ENCODE data around the gene ODF2.
A peak's percentile ranks its signal among the peaks of the same experiment; 100 is the strongest.
"Not testable (repeated sequence)": the region's sequence is repeated elsewhere in the genome, so short reads cannot be mapped to it uniquely, and the experiment has no call there.

ODF2 gene

GRCh38 chr9:128439273-128439672, 16.5 kb upstream of the ODF2 start:
- no peaks in the 10 kb centered on the region for H3K27me3 Mint-ChIP-seq (ENCODE audit: low read depth)
- peak overlapping the region; percentile 4 for H3K27ac Mint-ChIP-seq
- H3K9me3 Mint-ChIP-seq = no peaks in the 10 kb centered on the region
- H3K4me3 Mint-ChIP-seq = no peak overlapping the region
- no peaks in the 10 kb centered on the region for H3K36me3 Mint-ChIP-seq (ENCODE audit: low read depth)
- peaks cover 8% of the 10 kb centered on the region for H3K4me1 Mint-ChIP-seq (ENCODE audit: low read depth)

DNA sequence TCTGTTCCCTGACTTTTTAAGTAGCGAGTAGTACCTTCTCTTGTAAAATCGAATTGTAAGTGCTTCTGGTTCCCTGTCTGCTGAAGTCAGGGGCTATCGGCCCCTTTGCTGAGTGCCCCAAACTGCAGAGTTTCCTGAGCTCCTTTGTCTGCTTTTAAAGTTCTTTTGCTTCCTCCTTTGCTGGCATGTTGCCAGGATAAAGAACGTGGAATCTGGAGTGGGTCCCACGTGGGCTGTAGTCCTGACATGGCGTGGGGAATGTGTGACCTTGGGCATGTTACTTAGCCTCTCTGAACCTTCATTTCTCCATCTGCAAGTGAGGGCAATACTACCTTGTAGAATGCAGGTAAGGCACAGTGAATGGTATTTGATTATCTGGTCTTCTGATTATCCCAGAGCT, 13.7 kb upstream of the ODF2 start:
- H3K27ac Mint-ChIP-seq = no peak overlapping the region
- peaks cover 4% of the 10 kb centered on the region for H3K27me3 Mint-ChIP-seq (ENCODE audit: low read depth)
- H3K36me3 Mint-ChIP-seq (ENCODE audit: low read depth) = no peaks in the 10 kb centered on the region
- no peak overlapping the region for H3K4me3 Mint-ChIP-seq
- peaks cover 8% of the 10 kb centered on the region for H3K4me1 Mint-ChIP-seq (ENCODE audit: low read depth)
- no peaks in the 10 kb centered on the region for H3K9me3 Mint-ChIP-seq

GRCh38 chr9:128446505-128446904, 9.3 kb upstream of the ODF2 start:
- H3K27me3 Mint-ChIP-seq (ENCODE audit: low read depth); H3K4me3 Mint-ChIP-seq; H3K27ac Mint-ChIP-seq; H3K9me3 Mint-ChIP-seq; H3K36me3 Mint-ChIP-seq (ENCODE audit: low read depth); H3K4me1 Mint-ChIP-seq (ENCODE audit: low read depth): not testable (repeated sequence)

DNA sequence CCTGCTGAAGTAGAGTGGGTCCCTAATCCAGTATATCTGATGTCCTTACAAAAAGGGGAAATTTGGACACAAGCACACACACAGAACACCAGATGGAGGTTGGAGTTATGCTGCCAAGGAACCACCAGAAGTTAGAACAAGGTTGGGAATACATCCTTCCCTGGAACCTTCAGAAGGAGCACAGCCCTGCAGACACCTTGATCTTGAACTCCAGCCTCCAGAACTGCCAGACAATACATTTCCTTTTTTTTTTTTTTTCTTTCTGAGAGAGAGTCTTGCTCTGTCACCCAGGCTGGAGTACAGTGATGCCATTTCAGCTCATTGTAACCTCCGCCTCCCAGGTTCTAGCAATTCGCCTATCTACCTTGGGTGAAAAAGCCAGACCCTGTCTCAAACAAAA, 7.1 kb upstream of the ODF2 start:
- Mint-ChIP-seq H3K4me1 (ENCODE audit: low read depth) (no peaks in the 10 kb centered on the region), H3K27ac (no peak overlapping the region), H3K27me3 (ENCODE audit: low read depth) (peaks cover 4% of the 10 kb centered on the region), H3K36me3 (ENCODE audit: low read depth) (no peaks in the 10 kb centered on the region), H3K4me3 (no peak overlapping the region), H3K9me3 (no peaks in the 10 kb centered on the region)

DNA sequence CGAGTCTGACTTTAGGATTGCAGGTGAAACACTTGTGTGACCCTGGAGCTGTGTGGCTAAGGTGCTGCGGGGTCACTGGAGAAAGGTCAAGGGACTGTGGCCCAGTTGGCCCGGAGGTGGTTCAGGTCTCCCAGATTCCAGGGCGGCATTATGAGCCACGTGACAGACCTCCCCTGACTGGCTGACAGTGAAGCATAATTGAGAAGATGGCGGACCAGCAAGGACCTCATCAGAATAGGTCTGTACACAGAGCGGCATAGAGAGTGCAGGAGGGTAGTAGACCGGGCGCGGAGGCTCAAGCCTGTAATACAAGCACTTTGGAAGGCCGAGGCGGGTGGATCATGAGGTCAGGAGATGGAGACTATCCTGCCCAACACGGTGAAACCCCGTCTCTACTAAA, 815 bp upstream of the ODF2 start:
- peaks cover 4% of the 10 kb centered on the region for H3K36me3 Mint-ChIP-seq (ENCODE audit: low read depth)
- H3K9me3 Mint-ChIP-seq = no peaks in the 10 kb centered on the region
- no peaks in the 10 kb centered on the region for H3K27me3 Mint-ChIP-seq (ENCODE audit: low read depth)
- peaks cover 21% of the 10 kb centered on the region for H3K4me1 Mint-ChIP-seq (ENCODE audit: low read depth)
- peak overlapping the region; percentile 90 for H3K4me3 Mint-ChIP-seq
- H3K27ac Mint-ChIP-seq = peak overlapping the region; percentile 7

DNA sequence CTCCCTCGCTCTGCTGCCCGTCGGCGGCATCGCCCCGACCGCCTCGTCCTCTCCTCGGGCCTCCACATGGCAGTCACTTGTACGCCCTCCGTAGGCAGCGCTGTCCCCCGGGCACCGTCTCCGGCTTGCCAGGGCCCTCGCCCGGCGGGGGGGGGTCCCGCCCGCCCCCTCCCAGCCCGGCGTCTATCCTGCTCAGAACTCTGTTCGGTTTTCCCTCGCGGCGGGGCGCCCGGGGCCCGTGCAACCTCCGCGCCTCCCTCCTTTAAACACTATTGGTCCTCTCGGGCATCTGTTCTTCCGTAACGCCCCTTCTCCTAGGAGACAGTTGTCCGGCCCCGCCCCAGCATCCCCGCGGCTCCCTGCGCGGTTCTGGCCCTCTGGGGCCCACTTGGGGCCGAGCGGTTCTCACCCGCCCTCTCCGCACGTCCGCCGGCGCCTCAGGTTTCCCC, 831 bp downstream of the ODF2 start:
- peak overlapping the region; percentile 90 for H3K4me3 Mint-ChIP-seq
- no peaks in the 10 kb centered on the region for H3K27me3 Mint-ChIP-seq (ENCODE audit: low read depth)
- H3K9me3 Mint-ChIP-seq = no peaks in the 10 kb centered on the region
- H3K36me3 Mint-ChIP-seq (ENCODE audit: low read depth) = peaks cover 11% of the 10 kb centered on the region
- peak overlapping the region; percentile 87 for H3K27ac Mint-ChIP-seq
- H3K4me1 Mint-ChIP-seq (ENCODE audit: low read depth) = peaks cover 21% of the 10 kb centered on the region

- peak overlapping the region; percentile 90 for H3K4me3 Mint-ChIP-seq
- H3K36me3 Mint-ChIP-seq (ENCODE audit: low read depth) = peaks cover 11% of the 10 kb centered on the region
- peaks cover 21% of the 10 kb centered on the region for H3K4me1 Mint-ChIP-seq (ENCODE audit: low read depth)
- H3K27me3 Mint-ChIP-seq (ENCODE audit: low read depth) = no peaks in the 10 kb centered on the region
- H3K27ac Mint-ChIP-seq = no peak overlapping the region
- no peaks in the 10 kb centered on the region for H3K9me3 Mint-ChIP-seq
Observed at GRCh38 chr9:128457207-128457606, 1.4 kb downstream of the ODF2 start.

DNA sequence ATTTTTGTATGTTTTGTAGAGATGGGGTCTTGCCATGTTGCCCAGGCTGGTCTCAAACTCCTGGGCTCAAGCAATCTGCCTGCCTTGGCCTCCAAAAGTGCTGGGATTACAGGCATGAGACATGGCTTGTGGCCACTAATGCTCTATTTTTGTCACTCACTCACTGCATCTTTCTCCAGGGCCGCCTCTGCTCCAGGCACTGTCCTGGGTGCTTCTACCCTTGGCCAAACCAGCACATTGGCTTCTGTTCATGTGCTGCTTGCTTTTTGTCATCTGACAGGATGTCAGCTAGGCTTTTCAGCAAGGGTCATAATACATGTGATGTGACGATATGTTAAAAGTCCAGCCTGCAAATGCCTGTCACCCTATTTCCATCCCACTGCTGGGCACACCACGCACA, 3.2 kb downstream of the ODF2 start:
- H3K27me3 Mint-ChIP-seq (ENCODE audit: low read depth) = no peaks in the 10 kb centered on the region
- peaks cover 19% of the 10 kb centered on the region for H3K36me3 Mint-ChIP-seq (ENCODE audit: low read depth)
- peak overlapping the region; percentile 12 for H3K27ac Mint-ChIP-seq
- H3K4me1 Mint-ChIP-seq (ENCODE audit: low read depth) = peaks cover 21% of the 10 kb centered on the region
- H3K9me3 Mint-ChIP-seq = no peaks in the 10 kb centered on the region
- H3K4me3 Mint-ChIP-seq = peak overlapping the region; percentile 59

GRCh38 chr9:128469070-128469469, 13.3 kb downstream of the ODF2 start:
- Mint-ChIP-seq H3K27me3 (ENCODE audit: low read depth) (no peaks in the 10 kb centered on the region), H3K4me3 (no peak overlapping the region), H3K27ac (no peak overlapping the region), H3K4me1 (ENCODE audit: low read depth) (peaks cover 3% of the 10 kb centered on the region), H3K36me3 (ENCODE audit: low read depth) (peaks cover 11% of the 10 kb centered on the region), H3K9me3 (no peaks in the 10 kb centered on the region)

- H3K9me3 Mint-ChIP-seq = no peaks in the 10 kb centered on the region
- no peak overlapping the region for H3K27ac Mint-ChIP-seq
- peaks cover 11% of the 10 kb centered on the region for H3K36me3 Mint-ChIP-seq (ENCODE audit: low read depth)
- H3K27me3 Mint-ChIP-seq (ENCODE audit: low read depth) = no peaks in the 10 kb centered on the region
- H3K4me1 Mint-ChIP-seq (ENCODE audit: low read depth) = peaks cover 3% of the 10 kb centered on the region
- no peak overlapping the region for H3K4me3 Mint-ChIP-seq
Observed at GRCh38 chr9:128470560-128470959, 14.8 kb downstream of the ODF2 start.

- H3K27ac Mint-ChIP-seq = no peak overlapping the region
Observed at GRCh38 chr9:128473104-128473503, 17.3 kb downstream of the ODF2 start.

GRCh38 chr9:128475867-128476266, 20.1 kb downstream of the ODF2 start:
- Mint-ChIP-seq H3K4me1 (ENCODE audit: low read depth) (peaks cover 1% of the 10 kb centered on the region), H3K27me3 (ENCODE audit: low read depth) (no peaks in the 10 kb centered on the region), H3K9me3 (no peaks in the 10 kb centered on the region), H3K36me3 (ENCODE audit: low read depth) (peaks cover 21% of the 10 kb centered on the region), H3K4me3 (no peak overlapping the region), H3K27ac (no peak overlapping the region)

More at GRCh38 chr9:128473104-128473503, 17.3 kb downstream of the ODF2 start:
- no peak overlapping the region for H3K4me3 Mint-ChIP-seq
- no peaks in the 10 kb centered on the region for H3K27me3 Mint-ChIP-seq (ENCODE audit: low read depth)
- no peaks in the 10 kb centered on the region for H3K9me3 Mint-ChIP-seq
- peaks cover 3% of the 10 kb centered on the region for H3K4me1 Mint-ChIP-seq (ENCODE audit: low read depth)
- H3K36me3 Mint-ChIP-seq (ENCODE audit: low read depth) = peaks cover 16% of the 10 kb centered on the region

- peaks cover 28% of the 10 kb centered on the region for H3K36me3 Mint-ChIP-seq (ENCODE audit: low read depth)
- no peak overlapping the region for H3K4me3 Mint-ChIP-seq
- no peaks in the 10 kb centered on the region for H3K27me3 Mint-ChIP-seq (ENCODE audit: low read depth)
- H3K4me1 Mint-ChIP-seq (ENCODE audit: low read depth) = no peaks in the 10 kb centered on the region
- H3K9me3 Mint-ChIP-seq = no peaks in the 10 kb centered on the region
- no peak overlapping the region for H3K27ac Mint-ChIP-seq
Observed at GRCh38 chr9:128479262-128479661, 23.5 kb downstream of the ODF2 start.

DNA sequence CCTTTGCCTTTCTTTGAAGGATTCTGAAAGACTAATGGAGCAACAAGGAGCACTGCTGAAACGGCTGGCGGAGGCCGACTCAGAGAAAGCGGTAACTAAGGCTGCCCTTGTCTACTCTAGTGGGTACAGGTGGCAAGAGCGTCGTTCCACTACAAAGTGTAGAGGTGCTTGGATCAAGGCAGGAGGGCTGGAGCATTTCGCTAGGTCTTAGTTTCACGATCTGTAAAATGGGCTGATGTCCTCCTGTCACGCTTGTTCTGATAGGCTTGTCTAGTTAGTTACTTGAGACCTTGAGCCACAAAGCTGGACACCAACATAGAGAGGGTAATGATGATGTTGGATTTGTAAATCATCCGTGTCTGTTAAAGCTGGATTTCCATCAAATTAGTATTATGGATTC, 25.8 kb downstream of the ODF2 start:
- Mint-ChIP-seq H3K27ac (no peak overlapping the region), H3K9me3 (no peaks in the 10 kb centered on the region), H3K4me1 (ENCODE audit: low read depth) (no peaks in the 10 kb centered on the region), H3K27me3 (ENCODE audit: low read depth) (no peaks in the 10 kb centered on the region), H3K4me3 (no peak overlapping the region), H3K36me3 (ENCODE audit: low read depth) (peaks cover 37% of the 10 kb centered on the region)

- H3K27ac Mint-ChIP-seq = no peak overlapping the region
- H3K9me3 Mint-ChIP-seq = no peaks in the 10 kb centered on the region
- H3K36me3 Mint-ChIP-seq (ENCODE audit: low read depth) = peaks cover 41% of the 10 kb centered on the region
- H3K27me3 Mint-ChIP-seq (ENCODE audit: low read depth) = no peaks in the 10 kb centered on the region
- no peaks in the 10 kb centered on the region for H3K4me1 Mint-ChIP-seq (ENCODE audit: low read depth)
- H3K4me3 Mint-ChIP-seq = no peak overlapping the region
Observed at GRCh38 chr9:128482186-128482585, 26.4 kb downstream of the ODF2 start.
